PC-9 (cell line): Measurements from ENCODE around the gene FGF1.

Experiments
- CTCF ChIP-seq: fragments of 200-600 bp; sonication (generic); conservative IDR thresholded peaks from 2 replicates; pipeline ENCODE4 v1.6.1; 2017; ENCODE audit warnings: mixed run types, antibody characterized with exemption, mild to moderate bottlenecking, moderate library complexity
- EZH2 ChIP-seq: fragments of 200-600 bp; sonication (generic); IDR thresholded peaks from 2 replicates; pipeline ENCODE4 v1.8.0; 2017; ENCODE audit warnings: antibody characterized with exemption, low read depth

- TF ChIP-seq CTCF (no peak), EZH2 (no peak)
Observed at GRCh38 chr5:142576303-142576702, 109.6 kb downstream of the FGF1 start.
